Measurements from ENCODE around the gene OR1C1.
A peak's percentile ranks its signal among the peaks of the same experiment; 100 is the strongest.
"Not testable (repeated sequence)": the region's sequence is repeated elsewhere in the genome, so short reads cannot be mapped to it uniquely, and the experiment has no call there.

The OR1C1 gene, protein sequence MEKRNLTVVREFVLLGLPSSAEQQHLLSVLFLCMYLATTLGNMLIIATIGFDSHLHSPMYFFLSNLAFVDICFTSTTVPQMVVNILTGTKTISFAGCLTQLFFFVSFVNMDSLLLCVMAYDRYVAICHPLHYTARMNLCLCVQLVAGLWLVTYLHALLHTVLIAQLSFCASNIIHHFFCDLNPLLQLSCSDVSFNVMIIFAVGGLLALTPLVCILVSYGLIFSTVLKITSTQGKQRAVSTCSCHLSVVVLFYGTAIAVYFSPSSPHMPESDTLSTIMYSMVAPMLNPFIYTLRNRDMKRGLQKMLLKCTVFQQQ

DNA sequence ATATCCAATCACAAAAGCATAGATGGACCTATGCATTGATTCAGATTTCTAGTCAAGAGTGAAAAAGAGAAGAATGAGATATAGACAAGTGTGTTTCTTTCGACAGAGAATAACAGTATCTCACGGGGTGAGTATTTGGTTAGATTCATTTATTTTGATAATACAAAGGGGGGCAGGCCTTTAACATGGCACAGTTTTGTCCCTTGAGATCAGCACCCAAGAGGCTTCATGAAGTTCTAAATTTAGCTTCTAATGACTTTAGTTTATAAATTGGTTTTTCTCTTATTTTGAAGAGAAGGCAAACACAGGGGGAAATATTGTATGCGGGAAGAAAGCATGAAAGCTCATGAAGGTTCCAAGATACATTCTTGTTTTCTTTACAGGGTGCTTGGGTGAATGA, at the start of gene OR1C1:
TSS of gene OR1C1 (minus strand) at position 101 of the 400 bp plus-strand sequence. CDS start 2,150 bp downstream, outside the sequence.
- no peak for DNase-seq (ENCODE audit: low read depth)
- H3K4me3 ChIP-seq (ENCODE audit: low read depth, low read length): no peak within 1 kb of the TSS
- in situ Hi-C loops (cut with HindIII; ENCODE audit: low sequenced_read_pairs): no loop called here
- TF ChIP-seq, protein P1, sequence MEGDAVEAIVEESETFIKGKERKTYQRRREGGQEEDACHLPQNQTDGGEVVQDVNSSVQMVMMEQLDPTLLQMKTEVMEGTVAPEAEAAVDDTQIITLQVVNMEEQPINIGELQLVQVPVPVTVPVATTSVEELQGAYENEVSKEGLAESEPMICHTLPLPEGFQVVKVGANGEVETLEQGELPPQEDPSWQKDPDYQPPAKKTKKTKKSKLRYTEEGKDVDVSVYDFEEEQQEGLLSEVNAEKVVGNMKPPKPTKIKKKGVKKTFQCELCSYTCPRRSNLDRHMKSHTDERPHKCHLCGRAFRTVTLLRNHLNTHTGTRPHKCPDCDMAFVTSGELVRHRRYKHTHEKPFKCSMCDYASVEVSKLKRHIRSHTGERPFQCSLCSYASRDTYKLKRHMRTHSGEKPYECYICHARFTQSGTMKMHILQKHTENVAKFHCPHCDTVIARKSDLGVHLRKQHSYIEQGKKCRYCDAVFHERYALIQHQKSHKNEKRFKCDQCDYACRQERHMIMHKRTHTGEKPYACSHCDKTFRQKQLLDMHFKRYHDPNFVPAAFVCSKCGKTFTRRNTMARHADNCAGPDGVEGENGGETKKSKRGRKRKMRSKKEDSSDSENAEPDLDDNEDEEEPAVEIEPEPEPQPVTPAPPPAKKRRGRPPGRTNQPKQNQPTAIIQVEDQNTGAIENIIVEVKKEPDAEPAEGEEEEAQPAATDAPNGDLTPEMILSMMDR (IDR thresholded peaks at IDR 0.05; ENCODE audit: low read depth, low read length, missing control alignments): no peak

DNA sequence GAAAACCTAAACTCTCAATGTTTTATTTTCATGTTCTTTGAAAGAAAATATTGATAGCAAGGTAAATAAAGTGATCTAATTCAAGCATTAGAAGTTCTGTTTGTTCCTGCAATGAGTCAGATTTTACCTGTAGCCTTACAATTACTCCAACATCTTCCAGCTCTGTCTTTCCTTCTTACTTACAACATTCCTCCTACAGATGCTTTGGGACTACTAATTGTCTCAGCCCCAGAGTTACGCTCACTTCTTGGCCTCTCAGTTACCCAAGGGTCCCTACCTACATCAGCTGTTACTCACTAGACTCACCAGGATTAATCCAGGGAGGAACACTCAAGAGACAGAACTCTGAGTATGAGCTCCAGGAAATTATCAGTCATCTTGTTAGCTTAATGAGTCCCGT, 37.2 kb upstream of the OR1C1 start:
- TF ChIP-seq, protein P1 (IDR thresholded peaks at IDR 0.05; ENCODE audit: low read depth, low read length, missing control alignments): no peak
- in situ Hi-C loops (cut with HindIII; ENCODE audit: low sequenced_read_pairs): no loop called here
- no peak overlapping the region for H3K4me3 ChIP-seq (ENCODE audit: low read depth, low read length)
- DNase-seq (ENCODE audit: low read depth): no peak

DNA sequence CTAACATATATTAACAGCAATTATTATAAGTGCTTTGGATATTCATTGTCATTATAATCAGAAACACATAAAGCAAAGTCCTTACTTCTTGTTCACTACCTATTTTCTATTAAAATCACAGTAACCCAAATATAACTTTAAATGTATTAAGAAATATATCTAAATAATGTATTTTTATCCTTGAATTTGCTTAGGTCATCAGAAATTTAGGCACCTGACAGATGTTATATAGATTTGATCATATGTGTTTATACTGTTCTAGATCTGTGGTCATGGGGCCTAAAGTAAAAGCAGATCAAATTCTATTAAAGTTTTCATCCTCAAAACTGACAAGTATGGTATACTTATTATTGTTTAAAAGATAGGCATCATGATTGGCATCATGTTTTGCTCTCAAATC, 9.2 kb upstream of the OR1C1 start:
- in situ Hi-C loops (cut with HindIII; ENCODE audit: low sequenced_read_pairs): no loop called here
- TF ChIP-seq, protein P1 (IDR thresholded peaks at IDR 0.05; ENCODE audit: low read depth, low read length, missing control alignments): no peak
- DNase-seq (ENCODE audit: low read depth): no peak
- H3K4me3 ChIP-seq (ENCODE audit: low read depth, low read length): no peak overlapping the region

DNA sequence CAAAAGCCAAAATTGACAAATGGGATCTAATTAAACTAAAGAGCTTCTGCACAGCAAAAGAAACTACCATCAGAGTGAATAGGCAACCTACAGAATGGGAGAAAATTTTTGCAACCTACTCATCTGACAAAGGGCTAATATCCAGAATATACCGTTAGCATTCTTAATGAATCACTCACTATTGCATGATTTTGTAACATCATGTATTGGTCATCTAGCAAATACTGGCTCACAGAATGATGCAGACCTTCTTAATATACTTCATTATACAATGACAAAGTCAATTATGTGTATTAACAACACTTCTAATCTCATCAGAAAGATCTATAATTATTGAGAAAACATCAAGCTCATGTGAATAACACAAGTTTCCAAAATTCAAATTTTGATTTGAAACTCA, 6.0 kb downstream of the OR1C1 start:
- H3K4me3 ChIP-seq (ENCODE audit: low read depth, low read length); in situ Hi-C loops (cut with HindIII; ENCODE audit: low sequenced_read_pairs); DNase-seq (ENCODE audit: low read depth): not testable (repeated sequence)

DNA sequence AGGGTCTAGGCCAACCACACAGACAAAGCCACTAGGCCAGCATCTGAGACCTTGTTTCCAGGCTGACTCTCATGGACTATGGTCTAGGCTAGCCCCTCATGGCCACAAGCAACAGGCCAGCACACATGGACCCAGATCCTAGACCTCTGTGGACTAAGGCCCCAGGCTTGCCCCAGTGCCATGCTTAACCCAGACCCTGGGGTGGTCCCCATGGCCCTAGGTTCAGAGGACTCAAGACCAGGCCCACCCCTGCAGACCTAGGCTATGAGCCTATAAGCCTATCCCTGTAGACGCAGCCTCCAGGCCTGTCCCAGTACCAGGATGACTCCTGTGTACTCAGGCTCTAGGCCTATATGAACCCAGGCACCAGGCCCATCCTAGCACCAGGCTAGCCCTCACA, 10.5 kb downstream of the OR1C1 start:
- H3K4me3 ChIP-seq (ENCODE audit: low read depth, low read length): no peak overlapping the region
- DNase-seq (ENCODE audit: low read depth): no peak
- in situ Hi-C loops (cut with HindIII; ENCODE audit: low sequenced_read_pairs): no loop called here
- TF ChIP-seq, protein P1 (IDR thresholded peaks at IDR 0.05; ENCODE audit: low read depth, low read length, missing control alignments): no peak

DNA sequence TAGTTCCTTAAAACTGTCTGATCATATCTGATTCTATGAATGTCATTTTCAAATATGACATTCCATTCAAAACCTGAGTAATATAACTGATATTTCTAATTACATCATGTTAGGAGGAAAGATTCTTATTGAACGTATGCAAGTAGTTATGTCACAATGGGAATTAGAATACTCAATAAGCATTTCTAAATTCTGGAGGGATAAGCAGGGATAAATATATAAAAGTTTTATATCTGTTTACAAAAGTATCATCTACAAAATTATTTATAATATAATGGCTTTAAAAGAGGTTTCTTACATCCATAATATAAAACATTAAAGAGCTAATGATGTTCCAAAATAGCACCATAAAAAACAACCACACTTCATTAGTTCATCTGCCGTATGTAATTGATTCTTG, 12.3 kb downstream of the OR1C1 start, which contains the start of gene OR14A2:
TSS of gene OR14A2 (minus strand) at position 101 of the 400 bp plus-strand sequence.
- H3K4me3 ChIP-seq (ENCODE audit: low read depth, low read length): no peak within 1 kb of the TSS
- in situ Hi-C loops (cut with HindIII; ENCODE audit: low sequenced_read_pairs): no loop called here
- TF ChIP-seq, protein P1 (IDR thresholded peaks at IDR 0.05; ENCODE audit: low read depth, low read length, missing control alignments): no peak
- DNase-seq (ENCODE audit: low read depth): no peak

DNA sequence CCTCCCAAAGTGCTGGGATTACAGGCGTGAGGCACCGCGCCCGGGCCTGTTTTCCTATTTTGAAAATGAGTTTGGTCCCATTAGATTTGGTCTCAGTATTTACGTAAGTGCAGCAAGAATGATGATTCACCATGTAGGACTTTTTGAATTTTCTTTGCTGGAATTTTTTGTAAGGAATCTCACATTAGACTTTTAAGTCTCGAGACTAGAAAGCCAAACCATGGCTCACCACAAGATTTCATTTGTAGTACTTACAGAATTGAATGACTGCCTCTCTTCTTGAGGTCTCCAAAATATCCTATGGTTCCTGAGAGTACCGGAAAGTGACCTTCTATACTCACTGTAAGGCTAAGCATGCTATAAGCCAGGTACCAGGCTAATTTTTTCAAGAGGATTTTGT, 12.7 kb downstream of the OR1C1 start:
- TF ChIP-seq, protein P1 (IDR thresholded peaks at IDR 0.05; ENCODE audit: low read depth, low read length, missing control alignments): no peak
- in situ Hi-C loops (cut with HindIII; ENCODE audit: low sequenced_read_pairs): no loop called here
- no peak overlapping the region for H3K4me3 ChIP-seq (ENCODE audit: low read depth, low read length)
- peak; percentile 50 for DNase-seq (ENCODE audit: low read depth)

Measured in astrocyte of the cerebellum (primary cell).